NCI-H226 (cell line): Measurements from ENCODE around the gene ZFYVE21.
"Not testable (repeated sequence)": the region's sequence is repeated elsewhere in the genome, so short reads cannot be mapped to it uniquely, and the experiment has no call there.

Experiments
- DNase-seq: peaks from one replicate; pipeline ENCODE4 v3.0.0-alpha.2; 2015

Gene ZFYVE21

DNA sequence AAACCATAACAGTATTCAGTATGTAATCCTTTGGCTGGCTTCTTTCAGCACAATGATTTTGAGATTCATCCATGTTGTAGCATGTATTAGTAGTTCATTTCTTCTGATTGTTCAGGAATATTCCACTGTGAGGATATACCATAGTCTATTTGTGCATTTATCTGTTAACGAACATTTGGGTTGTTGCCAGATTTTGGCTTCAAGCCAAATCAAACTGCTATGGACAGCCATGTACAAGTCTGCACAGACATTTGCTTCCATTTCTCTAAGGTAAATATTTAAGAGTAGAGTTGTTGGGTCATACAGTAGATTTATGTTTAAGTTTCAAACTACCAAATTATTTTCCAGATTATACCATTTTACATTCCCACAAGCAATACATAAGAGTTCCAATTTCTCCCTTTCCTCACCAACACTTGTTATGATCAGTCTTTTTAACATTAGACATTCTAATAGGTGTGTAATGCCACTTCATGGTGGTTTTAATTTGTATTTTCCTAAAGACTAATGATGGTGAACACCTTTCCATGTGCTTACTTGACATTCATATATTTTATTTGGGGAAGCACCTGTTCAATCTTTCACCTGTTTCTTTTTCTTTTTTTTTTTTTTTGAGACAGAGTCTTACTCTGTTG is 56.6 kb downstream of the ZFYVE21 start:
- no peak for DNase-seq

DNA sequence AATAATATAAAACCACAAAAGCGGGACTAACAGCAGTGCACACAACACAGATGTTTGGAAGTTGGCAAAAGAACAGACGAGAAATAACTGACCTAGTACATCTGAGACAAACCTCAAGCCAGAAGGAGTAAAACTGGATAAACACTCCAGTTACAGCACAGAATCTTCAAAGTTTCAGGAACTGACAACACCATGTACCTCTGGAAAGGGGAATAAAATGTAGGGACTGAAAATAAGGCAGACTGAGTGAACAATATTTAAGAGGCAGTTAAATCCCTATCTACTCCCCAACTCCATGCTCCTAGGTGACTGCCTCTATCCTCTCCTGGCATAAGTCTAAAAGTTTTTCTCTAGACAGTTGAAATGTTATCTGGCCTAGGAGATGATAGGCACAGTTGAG is 57.9 kb downstream of the ZFYVE21 start:
- no peak for DNase-seq

GRCh38 chr14:103775506-103775905 is 59.9 kb downstream of the ZFYVE21 start:
- no peak for DNase-seq

DNA sequence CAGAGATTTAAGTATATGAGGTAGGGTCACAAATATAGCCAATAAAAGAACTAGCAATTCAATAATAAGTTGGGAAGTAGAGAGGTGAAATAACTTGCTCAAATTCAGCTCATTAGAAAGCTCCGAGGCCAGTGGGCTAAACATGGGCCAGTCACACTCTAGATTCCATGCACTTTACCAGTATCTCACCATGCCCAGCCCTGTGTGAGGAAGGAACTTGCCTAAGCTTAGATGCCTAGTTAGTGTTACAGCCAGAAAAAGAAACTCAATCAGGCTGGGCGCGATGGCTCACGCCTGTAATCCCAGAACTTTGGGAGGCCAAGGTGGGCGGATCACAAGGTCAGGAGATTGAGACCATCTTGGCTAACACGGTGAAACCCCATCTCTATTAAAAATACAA is 60.7 kb downstream of the ZFYVE21 start:
- not testable (repeated sequence) for DNase-seq

GRCh38 chr14:103782376-103782775 is 66.8 kb downstream of the ZFYVE21 start:
- no peak for DNase-seq
